Measurements from ENCODE around the gene DEPDC4.

GRCh38 chr12:100268835-100269564 lies 2.1 kb upstream of the DEPDC4 start:
- no peak for TF ChIP-seq CTCF (conservative IDR thresholded peaks at IDR 0.05; ENCODE audit: low read depth, low read length)
- no peak for TF ChIP-seq EZH2phosphoT487 (IDR thresholded peaks at IDR 0.05; ENCODE audit: borderline replicate concordance, low read length)
